Tibial artery (tissue), 4 donors: ENCODE measurements around the gene FOXN1.

Experiments
- DNase-seq, 2 donors: peaks; one replicate each; pipeline ENCODE4 v3.0.0-alpha.2; 2019
- H3K27ac ChIP-seq, 2 donors: fragments of 200-600 bp; sonication (generic) in 1 of 2; 1 replicate in 1 of 2; 2 replicates in 1 of 2; pipeline ENCODE4 v1.5.1; 2018 to 2019; ENCODE audit warnings: mild to moderate bottlenecking in 1 of 2
- H3K27me3 ChIP-seq, 2 donors: fragments of 200-600 bp; sonication (generic) in 1 of 2; one replicate each; pipeline versions ENCODE4 v1.5.1 to v1.6.0; 2016 to 2019
- H3K36me3 ChIP-seq, 3 donors: fragments of 200-600 bp; sonication (generic) in 2 of 3; one replicate each; pipeline ENCODE4 v1.5.1; 2016 to 2019; ENCODE audit warnings: mild to moderate bottlenecking in 2 of 3
- H3K4me1 ChIP-seq, 4 donors: fragments of 200-600 bp; sonication (generic) in 2 of 4; 1 replicate in 3 of 4; 2 replicates in 1 of 4; pipeline ENCODE4 v1.5.1; 2016 to 2019
- H3K4me3 ChIP-seq, 2 donors: fragments of 200-600 bp; sonication (generic) in 1 of 2; 1 replicate in 1 of 2; 2 replicates in 1 of 2; pipeline ENCODE4 v1.5.1; 2018 to 2019; ENCODE audit warnings: mild to moderate bottlenecking in 2 of 2
- H3K9me3 ChIP-seq, 3 donors: fragments of 200-600 bp; sonication (generic) in 1 of 3; one replicate each; pipeline ENCODE4 v1.5.1; 2016 to 2019
- intact Hi-C: fragments of 100-400 bp; cut with DNase I; formaldehyde crosslinking; loops from one replicate; pipeline ENCODE4 v1.15.0; 2023; ENCODE audit warnings: low total_unique reads
- TF ChIP-seq, protein P1 (sequence below), 2 experiments: fragments of 200-600 bp in 1 of 2; fragments of 450-650 bp in 1 of 2; IDR thresholded peaks; one replicate each; pipeline ENCODE4 v1.5.1; 2017 to 2019; ENCODE audit warnings: antibody characterized with exemption in 2 of 2, mild to moderate bottlenecking in 1 of 2, moderate library complexity in 1 of 2

The FOXN1 gene

DNA sequence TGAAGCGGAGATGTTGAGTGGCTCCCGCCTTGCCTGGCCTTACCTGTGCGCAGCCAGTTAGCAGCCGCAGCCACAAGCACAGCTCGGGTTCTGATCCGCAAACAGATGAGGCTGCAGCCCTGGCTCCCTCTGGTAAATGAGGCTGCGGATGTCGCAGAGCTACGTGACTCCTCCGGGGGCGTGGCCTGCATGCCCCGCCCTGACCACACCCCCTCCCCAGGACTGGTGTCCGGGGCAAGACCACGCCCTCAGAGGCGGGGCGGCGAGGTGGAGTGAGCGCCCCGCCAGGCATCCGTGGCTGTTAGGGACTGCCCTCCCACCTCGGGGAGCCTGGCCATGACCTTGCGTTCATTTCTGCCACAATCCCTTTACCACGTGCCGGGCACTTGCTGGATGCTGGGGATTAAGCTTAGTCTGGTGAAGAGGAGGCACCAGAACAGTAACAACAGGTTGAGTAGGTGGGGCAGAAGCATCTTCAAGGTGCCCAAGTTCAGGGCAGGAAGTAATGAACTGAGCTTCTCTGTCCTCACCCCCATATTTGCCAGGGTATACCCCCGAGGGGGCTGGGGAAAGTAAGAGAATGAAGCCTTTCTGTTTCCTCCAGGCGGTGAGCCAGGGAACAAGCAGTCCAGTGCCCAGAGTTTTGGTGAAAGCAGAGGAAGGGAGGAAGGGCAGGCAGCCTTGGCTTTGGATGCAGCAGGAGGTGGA, 70.8 kb downstream of the FOXN1 start, which contains the start of gene ALDOC:
Gene ALDOC, minus strand, starts transcription at position 138 of the 708 bp plus-strand sequence. CDS start 1,363 bp downstream, outside the sequence.
- no peaks in the 10 kb centered on the region for H3K36me3 ChIP-seq
- peaks cover 0 to 24% (median 12%) of the 10 kb centered on the region in 4 donors for H3K4me1 ChIP-seq
- no peaks in the 10 kb centered on the region for H3K9me3 ChIP-seq
- H3K27ac ChIP-seq = peak within 1 kb of the TSS; percentile 19 to 47
- intact Hi-C loops = no loop called here
- no peaks in the 10 kb centered on the region for H3K27me3 ChIP-seq
- DNase-seq = peak; percentile 98
- TF ChIP-seq, protein P1, sequence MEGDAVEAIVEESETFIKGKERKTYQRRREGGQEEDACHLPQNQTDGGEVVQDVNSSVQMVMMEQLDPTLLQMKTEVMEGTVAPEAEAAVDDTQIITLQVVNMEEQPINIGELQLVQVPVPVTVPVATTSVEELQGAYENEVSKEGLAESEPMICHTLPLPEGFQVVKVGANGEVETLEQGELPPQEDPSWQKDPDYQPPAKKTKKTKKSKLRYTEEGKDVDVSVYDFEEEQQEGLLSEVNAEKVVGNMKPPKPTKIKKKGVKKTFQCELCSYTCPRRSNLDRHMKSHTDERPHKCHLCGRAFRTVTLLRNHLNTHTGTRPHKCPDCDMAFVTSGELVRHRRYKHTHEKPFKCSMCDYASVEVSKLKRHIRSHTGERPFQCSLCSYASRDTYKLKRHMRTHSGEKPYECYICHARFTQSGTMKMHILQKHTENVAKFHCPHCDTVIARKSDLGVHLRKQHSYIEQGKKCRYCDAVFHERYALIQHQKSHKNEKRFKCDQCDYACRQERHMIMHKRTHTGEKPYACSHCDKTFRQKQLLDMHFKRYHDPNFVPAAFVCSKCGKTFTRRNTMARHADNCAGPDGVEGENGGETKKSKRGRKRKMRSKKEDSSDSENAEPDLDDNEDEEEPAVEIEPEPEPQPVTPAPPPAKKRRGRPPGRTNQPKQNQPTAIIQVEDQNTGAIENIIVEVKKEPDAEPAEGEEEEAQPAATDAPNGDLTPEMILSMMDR (IDR thresholded peaks at IDR 0.05) = no peak
- peak within 1 kb of the TSS; percentile 26 to 38 for H3K4me3 ChIP-seq

- Histone ChIP-seq H3K4me3 (no peak overlapping the region), H3K27ac (peak overlapping the region in 1 of 2 donors; percentile 47), H3K4me1 (peaks cover 0 to 19% (median 8%) of the 10 kb centered on the region in 4 donors), H3K27me3 (no peaks in the 10 kb centered on the region), H3K36me3 (no peaks in the 10 kb centered on the region), H3K9me3 (no peaks in the 10 kb centered on the region)
- no peak for DNase-seq
- intact Hi-C loops = no loop called here
- TF ChIP-seq, protein P1 (IDR thresholded peaks at IDR 0.05) = no peak
These were observed 71.3 kb downstream of the FOXN1 start for GRCh38 chr17:28577466-28577824.

GRCh38 chr17:28578246-28579195, 72.4 kb downstream of the FOXN1 start:
- TF ChIP-seq, protein P1 (IDR thresholded peaks at IDR 0.05) = no peak
- H3K27me3 ChIP-seq = no peaks in the 10 kb centered on the region
- H3K36me3 ChIP-seq = peaks cover 0 to 5% (median 0%) of the 10 kb centered on the region in 3 donors
- intact Hi-C loops = no loop called here
- H3K4me3 ChIP-seq = no peak overlapping the region
- H3K9me3 ChIP-seq = no peaks in the 10 kb centered on the region
- no peak overlapping the region for H3K27ac ChIP-seq
- H3K4me1 ChIP-seq = peaks cover 0 to 16% (median 4%) of the 10 kb centered on the region in 4 donors
- DNase-seq = no peak

DNA sequence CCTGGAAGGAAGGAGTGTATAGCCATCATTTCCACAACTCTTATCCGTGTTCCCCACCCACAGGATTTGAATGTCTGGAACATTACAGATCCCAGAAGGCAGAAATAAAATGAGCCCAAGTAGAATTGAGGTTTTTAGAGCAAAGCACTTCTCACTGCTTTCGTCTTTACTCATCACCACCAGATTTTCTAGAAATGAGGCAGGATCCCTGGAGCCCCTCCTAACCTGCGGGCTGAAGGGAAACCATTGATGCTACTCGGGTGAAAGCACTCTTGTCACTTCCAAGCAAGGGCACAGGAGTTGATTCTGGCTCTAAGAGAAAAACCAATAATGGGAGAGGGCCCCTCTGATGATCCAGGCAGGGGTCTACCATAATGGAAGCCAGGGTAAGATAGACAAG, 73.4 kb downstream of the FOXN1 start:
- Histone ChIP-seq H3K27ac (no peak overlapping the region), H3K36me3 (peaks cover 0 to 15% (median 4%) of the 10 kb centered on the region in 3 donors), H3K4me3 (no peak overlapping the region), H3K4me1 (peaks cover 0 to 16% (median 4%) of the 10 kb centered on the region in 4 donors), H3K27me3 (no peaks in the 10 kb centered on the region), H3K9me3 (no peaks in the 10 kb centered on the region)
- no peak for DNase-seq
- intact Hi-C loops = no loop called here
- TF ChIP-seq, protein P1 (IDR thresholded peaks at IDR 0.05) = no peak

GRCh38 chr17:28580959-28581358, 74.8 kb downstream of the FOXN1 start:
- H3K27me3 ChIP-seq = no peaks in the 10 kb centered on the region
- no peak overlapping the region for H3K27ac ChIP-seq
- TF ChIP-seq, protein P1 (IDR thresholded peaks at IDR 0.05) = no peak
- peaks cover 0 to 28% (median 8%) of the 10 kb centered on the region in 3 donors for H3K36me3 ChIP-seq
- H3K9me3 ChIP-seq = no peaks in the 10 kb centered on the region
- intact Hi-C loops = no loop called here
- no peak for DNase-seq
- no peak overlapping the region for H3K4me3 ChIP-seq
- H3K4me1 ChIP-seq = peaks cover 0 to 12% (median 4%) of the 10 kb centered on the region in 4 donors
